ENCODE results near the gene KCTD16. TPM values are rescaled to one million over a fixed set of nuclear protein-coding genes. Genes with fewer than 3 reads are reported as not detected.

Gene KCTD16
- total RNA-seq, 2 donors from 2014 or later = 0.29 to 0.44 TPM

DNA sequence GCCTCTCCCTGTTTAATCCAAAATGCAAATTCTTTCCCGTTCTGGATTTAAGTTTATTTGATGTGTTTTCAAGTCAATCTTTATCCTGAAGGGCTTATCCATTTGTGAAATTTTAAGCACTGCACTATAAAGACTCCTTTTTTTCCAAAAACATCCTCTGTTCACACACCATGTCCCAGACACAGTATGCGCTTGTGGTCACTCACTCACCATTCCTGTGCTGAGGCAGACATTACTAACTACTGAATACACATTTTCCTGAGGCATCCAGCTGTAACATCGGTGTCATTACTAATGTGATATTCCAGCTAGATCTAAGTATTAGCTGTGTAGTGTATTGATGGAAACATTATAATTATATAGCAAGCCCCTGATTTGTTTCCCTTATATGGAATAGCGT lies 298.4 kb downstream of the KCTD16 start:
- Histone ChIP-seq H3K27me3 (ENCODE audit: control insufficient read depth, insufficient read depth, low read length, poor library complexity, severe bottlenecking) (no peaks in the 10 kb centered on the region), H3K36me3 (ENCODE audit: control insufficient read depth, insufficient read depth, low read length) (no peaks in the 10 kb centered on the region), H3K9me3 (ENCODE audit: control insufficient read depth, low read length) (no peaks in the 10 kb centered on the region), H3K4me1 (ENCODE audit: control insufficient read depth, insufficient read depth, low read length) (peaks cover 6% of the 10 kb centered on the region), H3K27ac (ENCODE audit: low read depth, low read length) (no peak overlapping the region), H3K4me3 (ENCODE audit: low read length) (no peak overlapping the region), H3K9ac (ENCODE audit: extremely low read depth, low read length, poor library complexity, severe bottlenecking) (no peak overlapping the region)
- no peak for DNase-seq
- Mint-ChIP-seq H3K27ac (no peak overlapping the region), H3K4me1 (peaks cover 16% of the 10 kb centered on the region), H3K36me3 (ENCODE audit: low read depth) (no peaks in the 10 kb centered on the region), H3K27me3 (ENCODE audit: insufficient read depth) (no peaks in the 10 kb centered on the region), H3K9me3 (no peaks in the 10 kb centered on the region), H3K4me3 (no peak overlapping the region)
- WGBS, 2 experiments (ENCODE audit: insufficient coverage in 1 of 2, insufficient read length in 1 of 2) = 85 to 98% methylated on average over 2 to 4 of the region's 4 CpGs
- TF ChIP-seq CTCF (conservative IDR thresholded peaks at IDR 0.05) = no peak

DNA sequence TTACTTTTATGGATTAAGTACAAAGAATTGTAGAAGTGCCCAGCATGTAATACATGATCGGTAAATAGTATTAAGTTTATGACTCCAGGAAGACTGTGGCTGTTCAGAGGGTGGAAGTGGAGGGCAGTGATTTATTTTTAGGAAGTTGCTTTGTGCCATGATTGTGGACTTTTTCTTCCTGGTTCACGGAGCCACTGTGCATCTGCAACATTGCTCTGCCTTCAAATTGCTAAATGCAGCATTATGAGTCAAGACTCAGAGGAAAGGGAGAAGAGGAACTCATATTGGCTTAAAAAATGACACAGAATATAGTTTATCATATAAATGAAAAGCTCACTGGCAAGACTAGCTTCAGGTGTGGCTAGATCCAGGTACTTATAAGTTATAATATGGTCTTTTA lies 301.5 kb downstream of the KCTD16 start:
- H3K4me1 ChIP-seq (ENCODE audit: control insufficient read depth, insufficient read depth, low read length) = peaks cover 6% of the 10 kb centered on the region
- H3K9me3 ChIP-seq (ENCODE audit: control insufficient read depth, low read length) = no peaks in the 10 kb centered on the region
- no peak for DNase-seq
- H3K4me3 Mint-ChIP-seq = no peak overlapping the region
- H3K9ac ChIP-seq (ENCODE audit: extremely low read depth, low read length, poor library complexity, severe bottlenecking) = no peak overlapping the region
- no peak for TF ChIP-seq CTCF (conservative IDR thresholded peaks at IDR 0.05)
- H3K27ac Mint-ChIP-seq = no peak overlapping the region
- H3K4me3 ChIP-seq (ENCODE audit: low read length) = no peak overlapping the region
- no peaks in the 10 kb centered on the region for H3K9me3 Mint-ChIP-seq
- H3K36me3 ChIP-seq (ENCODE audit: control insufficient read depth, insufficient read depth, low read length) = no peaks in the 10 kb centered on the region
- H3K27me3 Mint-ChIP-seq (ENCODE audit: insufficient read depth) = no peaks in the 10 kb centered on the region
- no peaks in the 10 kb centered on the region for H3K36me3 Mint-ChIP-seq (ENCODE audit: low read depth)
- H3K27me3 ChIP-seq (ENCODE audit: control insufficient read depth, insufficient read depth, low read length, poor library complexity, severe bottlenecking) = no peaks in the 10 kb centered on the region
- H3K27ac ChIP-seq (ENCODE audit: low read depth, low read length) = no peak overlapping the region
- WGBS, 2 experiments (ENCODE audit: insufficient coverage in 1 of 2, insufficient read length in 1 of 2) = 89 to 100% methylated on average over 1 to 2 of the region's 2 CpGs
- peaks cover 16% of the 10 kb centered on the region for H3K4me1 Mint-ChIP-seq

DNA sequence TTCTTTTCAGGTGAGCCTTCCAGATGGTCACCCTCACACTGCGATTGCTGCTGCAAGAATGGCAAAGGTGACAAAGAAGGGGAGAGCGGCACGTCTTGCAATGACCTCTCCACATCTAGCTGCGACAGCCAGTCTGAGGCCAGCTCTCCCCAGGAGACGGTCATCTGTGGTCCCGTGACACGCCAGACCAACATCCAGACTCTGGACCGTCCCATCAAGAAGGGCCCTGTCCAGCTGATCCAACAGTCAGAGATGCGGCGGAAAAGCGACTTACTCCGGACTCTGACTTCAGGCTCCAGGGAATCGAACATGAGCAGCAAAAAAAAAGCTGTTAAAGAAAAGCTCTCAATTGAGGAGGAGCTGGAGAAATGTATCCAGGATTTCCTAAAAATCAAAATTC lies 303.0 kb downstream of the KCTD16 start:
- WGBS, 2 experiments (ENCODE audit: insufficient coverage in 1 of 2, insufficient read length in 1 of 2) = 93 to 98% methylated on average over 13 of the region's 13 CpGs
- H3K27me3 Mint-ChIP-seq (ENCODE audit: insufficient read depth) = no peaks in the 10 kb centered on the region
- Histone ChIP-seq H3K4me3 (ENCODE audit: low read length) (no peak overlapping the region), H3K9me3 (ENCODE audit: control insufficient read depth, low read length) (no peaks in the 10 kb centered on the region), H3K4me1 (ENCODE audit: control insufficient read depth, insufficient read depth, low read length) (no peaks in the 10 kb centered on the region), H3K27ac (ENCODE audit: low read depth, low read length) (no peak overlapping the region), H3K36me3 (ENCODE audit: control insufficient read depth, insufficient read depth, low read length) (no peaks in the 10 kb centered on the region), H3K27me3 (ENCODE audit: control insufficient read depth, insufficient read depth, low read length, poor library complexity, severe bottlenecking) (no peaks in the 10 kb centered on the region), H3K9ac (ENCODE audit: extremely low read depth, low read length, poor library complexity, severe bottlenecking) (no peak overlapping the region)
- peaks cover 3% of the 10 kb centered on the region for H3K4me1 Mint-ChIP-seq
- no peak overlapping the region for H3K27ac Mint-ChIP-seq
- no peak for DNase-seq
- H3K4me3 Mint-ChIP-seq = no peak overlapping the region
- H3K36me3 Mint-ChIP-seq (ENCODE audit: low read depth) = no peaks in the 10 kb centered on the region
- H3K9me3 Mint-ChIP-seq = no peaks in the 10 kb centered on the region
- no peak for TF ChIP-seq CTCF (conservative IDR thresholded peaks at IDR 0.05)

All from endodermal cell (in vitro differentiated cells).